Right lobe of liver (tissue), 6 donors: ENCODE data around the gene ILDR2. TPM values are rescaled to one million over a fixed set of nuclear protein-coding genes. Genes with fewer than 3 reads are reported as not detected.

Experiments
- ATAC-seq, 4 donors: fragments of 200-7000 bp; cut with Tn5 transposase; one replicate each; pipeline ENCODE4 v1.9.1; 2020; ENCODE audit warnings: mild to moderate bottlenecking in 4 of 4, moderate library complexity in 4 of 4
- DNase-seq, 3 donors: peaks; one replicate each; pipeline ENCODE4 v3.0.0-alpha.2; 2020
- H3K27ac ChIP-seq, 3 donors: fragments of 200-600 bp; one replicate each; pipeline ENCODE4 v1.8.0; 2022
- H3K27me3 ChIP-seq, 2 donors: fragments of 200-600 bp; one replicate each; pipeline ENCODE4 v1.8.0; 2022
- H3K36me3 ChIP-seq, 4 donors: fragments of 200-600 bp; sonication (generic) in 1 of 4; one replicate each; pipeline versions ENCODE4 v1.5.1 to v1.8.0; 2017 to 2022; ENCODE audit warnings: control low read depth in 1 of 4
- H3K4me1 ChIP-seq, 4 donors: fragments of 200-600 bp; sonication (generic) in 1 of 4; one replicate each; pipeline versions ENCODE4 v1.5.1 to v1.8.0; 2017 to 2022; ENCODE audit warnings: control low read depth in 1 of 4
- H3K4me3 ChIP-seq, 3 donors: fragments of 200-600 bp; one replicate each; pipeline ENCODE4 v1.8.0; 2022
- H3K9me3 ChIP-seq, 4 donors: fragments of 200-600 bp; sonication (generic) in 1 of 4; one replicate each; pipeline versions ENCODE4 v1.5.1 to v1.8.0; 2017 to 2022; ENCODE audit warnings: control low read depth in 1 of 4
- CTCF ChIP-seq, 4 donors: fragments of 200-600 bp in 3 of 4; fragments of 450-650 bp in 1 of 4; IDR thresholded peaks; one replicate each; pipeline versions ENCODE4 v1.5.1 to v1.8.0; 2016 to 2022; ENCODE audit warnings: antibody characterized with exemption in 4 of 4, mild to moderate bottlenecking in 2 of 4
- POLR2A ChIP-seq: fragments of 450-650 bp; IDR thresholded peaks from one replicate; pipeline ENCODE4 v1.6.1; 2017; ENCODE audit warnings: antibody characterized with exemption, mild to moderate bottlenecking
- WGBS: methylation state at CpG from one replicate; pipeline ENCODE4 v1.1.6; 2018; ENCODE audit warnings: low coverage, low lambda C conversion rate; ENCODE audit not compliant: insufficient coverage; ENCODE audit errors: missing lambda C conversion rate; 5-methylcytosine and 5-hydroxymethylcytosine counted together
- intact Hi-C, 2 donors: fragments of 100-400 bp; cut with DNase I; formaldehyde crosslinking; loops; one replicate each; pipeline versions ENCODE4 v1.11.2 to v1.14.1; 2022
- total RNA-seq, 6 experiments: library from RNA; depleted of rRNA in 2 of 6; stranded (reverse); fragments of >200 nt in 2 of 6; fragmentation: NEBNext Ultra II Directional in 3 of 6; extraction: Animal tissue kit (Norgen Biotek cat#: 25700) in 3 of 6; gene quantifications; one replicate each; pipeline versions ENCODE4 v1.1.0 to v1.2.4, GENCODE V29; 2016 to 2023
- donor health status: DM: no; HTN: yes; CAD: no.
- donor health status: DM: no; HTN: no; CAD: no.
- donor health status: DM: no; HTN: no; CAD: no.
- donor health status: DM: no; HTN: yes; CAD: no.
- donor health status: DM: no; HTN: yes; CAD: no.

ILDR2 gene
- total RNA-seq, 6 experiments from 2014 or later = 1.4 to 3.7 (median 2.2) TPM

- no peaks in the 10 kb centered on the region for H3K36me3 ChIP-seq
- no peak for TF ChIP-seq CTCF (IDR thresholded peaks at IDR 0.05)
- no peak for TF ChIP-seq POLR2A
- 100% methylated on average over 1 of the region's 1 CpG for WGBS
- H3K4me3 ChIP-seq = no peak overlapping the region
- H3K27me3 ChIP-seq = no peaks in the 10 kb centered on the region
- intact Hi-C loops = no loop called here
- ATAC-seq (no peak), DNase-seq (no peak)
- H3K9me3 ChIP-seq = no peaks in the 10 kb centered on the region
- H3K27ac ChIP-seq = no peak overlapping the region
- no peaks in the 10 kb centered on the region for H3K4me1 ChIP-seq
These were observed 25.2 kb upstream of the ILDR2 start for GRCh38 chr1:167000546-167000945.

GRCh38 chr1:166999500-167000055, 24.2 kb upstream of the ILDR2 start:
- intact Hi-C loops = no loop called here
- H3K27me3 ChIP-seq = no peaks in the 10 kb centered on the region
- H3K27ac ChIP-seq = no peak overlapping the region
- TF ChIP-seq POLR2A = no peak
- TF ChIP-seq CTCF (IDR thresholded peaks at IDR 0.05) = no peak
- 61% methylated on average over 3 of the region's 3 CpGs for WGBS
- H3K36me3 ChIP-seq = no peaks in the 10 kb centered on the region
- H3K9me3 ChIP-seq = no peaks in the 10 kb centered on the region
- H3K4me1 ChIP-seq = no peaks in the 10 kb centered on the region
- no peak overlapping the region for H3K4me3 ChIP-seq
- no peak for DNase-seq
- ATAC-seq = no peak

GRCh38 chr1:166999075-166999474, 23.7 kb upstream of the ILDR2 start:
- TF ChIP-seq CTCF (IDR thresholded peaks at IDR 0.05) (no peak), POLR2A (no peak)
- Histone ChIP-seq H3K27ac (no peak overlapping the region), H3K27me3 (no peaks in the 10 kb centered on the region), H3K4me1 (no peaks in the 10 kb centered on the region), H3K9me3 (no peaks in the 10 kb centered on the region), H3K36me3 (no peaks in the 10 kb centered on the region), H3K4me3 (no peak overlapping the region)
- 54% methylated on average over 1 of the region's 1 CpG for WGBS
- ATAC-seq (no peak), DNase-seq (no peak)
- intact Hi-C loops = no loop called here

- H3K4me3 ChIP-seq = no peak within 1 kb of the TSS
- no peaks in the 10 kb centered on the region for H3K4me1 ChIP-seq
- H3K27ac ChIP-seq = no peak within 1 kb of the TSS
- H3K36me3 ChIP-seq = no peaks in the 10 kb centered on the region
- 91% methylated on average over 28 of the region's 45 CpGs for WGBS
- intact Hi-C loops = no loop called here
- no peaks in the 10 kb centered on the region for H3K27me3 ChIP-seq
- H3K9me3 ChIP-seq = no peaks in the 10 kb centered on the region
- DNase-seq (no peak), ATAC-seq (no peak)
- no peak for TF ChIP-seq CTCF (IDR thresholded peaks at IDR 0.05)
- no peak for TF ChIP-seq POLR2A
These were observed 13.7 kb upstream of the ILDR2 start, which contains the start of gene MAEL for GRCh38 chr1:166988974-166989515. Gene MAEL, plus strand, starts transcription at chr1:166989280. Its CDS starts 73 bp downstream, at chr1:166989353.
